ENCODE data around the gene EFHD1. TPM values are rescaled to one million over a fixed set of nuclear protein-coding genes. Genes with fewer than 3 reads are reported as not detected.

Gene EFHD1
- total RNA-seq, 2 donors from 2014 or later: 4.0 to 4.4 TPM

GRCh38 chr2:232652505-232652851, 19.1 kb downstream of the EFHD1 start:
- H3K9me3 ChIP-seq: no peaks in the 10 kb centered on the region
- ATAC-seq: no peak
- TF ChIP-seq POLR2A (IDR thresholded peaks at IDR 0.05): no peak
- TF ChIP-seq CTCF (IDR thresholded peaks at IDR 0.05): no peak
- WGBS, 2 donors: 65 to 72% methylated on average over 4 of the region's 4 CpGs
- no peaks in the 10 kb centered on the region for H3K27me3 ChIP-seq
- H3K27ac ChIP-seq: no peak overlapping the region
- no peaks in the 10 kb centered on the region for H3K4me1 ChIP-seq
- no peak overlapping the region for H3K4me3 ChIP-seq
- intact Hi-C loops (cut with DNase I): no loop called here
- no peaks in the 10 kb centered on the region for H3K36me3 ChIP-seq (replicated peaks in 1 of 2; ENCODE audit: insufficient read depth in 1 of 2, low read depth in 2 of 2)
- no peak for DNase-seq

- intact Hi-C loops (cut with DNase I): no loop called here
- Histone ChIP-seq H3K9me3 (no peaks in the 10 kb centered on the region), H3K4me1 (no peaks in the 10 kb centered on the region), H3K4me3 (no peak overlapping the region), H3K27me3 (no peaks in the 10 kb centered on the region), H3K36me3 (replicated peaks in 1 of 2; ENCODE audit: insufficient read depth in 1 of 2, low read depth in 2 of 2) (no peaks in the 10 kb centered on the region), H3K27ac (no peak overlapping the region)
- DNase-seq (no peak), ATAC-seq (no peak)
- no peak for TF ChIP-seq CTCF (IDR thresholded peaks at IDR 0.05)
- TF ChIP-seq POLR2A (IDR thresholded peaks at IDR 0.05): no peak
- 84 to 86% methylated on average over 5 to 7 of the region's 7 CpGs for WGBS, 2 donors
Observed at GRCh38 chr2:232653441-232653840, 20.0 kb downstream of the EFHD1 start.

DNA sequence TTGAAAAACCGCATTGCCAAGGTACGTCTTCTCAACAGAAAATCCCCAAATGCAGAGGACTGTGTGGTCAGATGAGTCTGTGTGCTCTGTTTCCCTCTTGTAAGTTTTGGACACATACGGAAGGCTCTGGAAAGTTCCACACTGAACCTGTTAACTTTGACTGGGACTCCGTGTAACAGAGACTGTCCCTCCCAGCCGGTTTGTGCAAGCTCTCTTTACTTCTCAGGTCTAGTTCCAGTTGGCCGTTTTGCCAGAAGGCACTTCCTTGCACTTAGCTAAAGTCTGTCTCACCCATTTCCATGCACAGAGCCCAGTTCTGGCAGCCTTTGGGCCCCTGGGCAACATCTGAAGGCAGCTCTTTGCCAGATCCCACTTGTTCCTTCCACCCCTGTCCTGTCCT, 22.0 kb downstream of the EFHD1 start:
- intact Hi-C loops (cut with DNase I): no loop called here
- Histone ChIP-seq H3K27ac (no peak overlapping the region), H3K4me1 (no peaks in the 10 kb centered on the region), H3K9me3 (no peaks in the 10 kb centered on the region), H3K4me3 (no peak overlapping the region), H3K27me3 (no peaks in the 10 kb centered on the region), H3K36me3 (replicated peaks in 1 of 2; ENCODE audit: insufficient read depth in 1 of 2, low read depth in 2 of 2) (no peaks in the 10 kb centered on the region)
- TF ChIP-seq POLR2A (IDR thresholded peaks at IDR 0.05) (no peak), CTCF (IDR thresholded peaks at IDR 0.05) (no peak)
- DNase-seq (no peak), ATAC-seq (no peak)
- WGBS, 2 donors: 67 to 71% methylated on average over 6 of the region's 6 CpGs

DNA sequence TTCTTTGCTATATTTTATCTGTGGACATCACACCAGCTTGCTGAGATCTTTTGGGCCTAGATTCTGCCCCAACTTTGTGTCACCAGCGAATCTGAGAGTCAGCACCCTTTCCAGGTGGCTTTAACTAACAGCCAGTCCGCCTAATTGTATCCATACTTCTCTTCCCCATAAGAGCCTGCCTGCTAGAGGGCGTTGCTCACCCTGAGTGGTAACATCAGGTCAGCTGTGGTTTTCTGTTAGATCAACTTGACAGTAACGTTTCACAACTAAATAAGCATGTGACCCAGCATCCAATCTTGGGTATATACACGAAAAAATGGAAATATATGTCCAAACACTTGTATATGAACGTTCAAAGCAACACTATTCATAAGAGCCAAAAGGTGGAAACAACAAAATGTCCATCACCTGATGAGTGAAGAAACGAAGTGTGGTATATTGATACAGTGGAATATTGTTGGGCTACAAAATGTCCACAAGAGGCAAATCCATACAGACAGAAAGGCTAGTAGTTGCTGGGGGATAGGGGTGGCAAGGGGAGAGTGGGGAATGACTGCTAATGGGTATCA, 24.9 kb downstream of the EFHD1 start:
- no peaks in the 10 kb centered on the region for H3K27me3 ChIP-seq
- DNase-seq (no peak), ATAC-seq (no peak)
- no peak overlapping the region for H3K4me3 ChIP-seq
- WGBS, 2 donors: 36 to 52% methylated on average over 7 of the region's 7 CpGs
- no peaks in the 10 kb centered on the region for H3K4me1 ChIP-seq
- TF ChIP-seq CTCF (IDR thresholded peaks at IDR 0.05) (peak in 1 of 7 experiments; percentile 5), POLR2A (IDR thresholded peaks at IDR 0.05) (no peak)
- intact Hi-C loops (cut with DNase I): no loop called here
- no peak overlapping the region for H3K27ac ChIP-seq
- H3K9me3 ChIP-seq: no peaks in the 10 kb centered on the region
- H3K36me3 ChIP-seq (replicated peaks in 1 of 2; ENCODE audit: insufficient read depth in 1 of 2, low read depth in 2 of 2): no peaks in the 10 kb centered on the region

DNA sequence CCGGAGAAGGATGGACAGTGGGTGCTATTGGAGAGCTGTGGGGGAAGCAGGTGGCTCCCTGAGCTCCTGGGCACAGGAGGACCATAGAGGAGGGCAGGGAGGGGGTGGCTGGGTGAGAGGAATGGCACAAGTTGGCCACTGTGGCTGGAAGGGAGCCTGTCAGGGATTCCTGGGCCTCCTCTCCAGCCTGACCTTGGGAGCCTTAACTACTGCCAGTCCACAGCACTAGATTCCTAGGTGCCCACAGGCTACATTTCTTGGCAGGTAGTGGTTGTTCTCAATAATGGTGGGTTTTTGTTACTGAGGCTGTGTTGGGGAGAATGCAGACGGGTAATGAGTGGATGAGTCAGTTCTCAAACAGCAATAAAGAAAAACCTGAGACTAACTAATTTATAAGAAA, 26.0 kb downstream of the EFHD1 start:
- ATAC-seq (no peak), DNase-seq (no peak)

More for the DNA sequence above, 26.0 kb downstream of the EFHD1 start:
- H3K9me3 ChIP-seq: no peaks in the 10 kb centered on the region
- WGBS, 2 donors: 80 to 86% methylated on average over 2 of the region's 2 CpGs
- H3K36me3 ChIP-seq (replicated peaks in 1 of 2; ENCODE audit: insufficient read depth in 1 of 2, low read depth in 2 of 2): no peaks in the 10 kb centered on the region
- TF ChIP-seq POLR2A (IDR thresholded peaks at IDR 0.05) (no peak), CTCF (IDR thresholded peaks at IDR 0.05) (no peak)
- H3K27me3 ChIP-seq: no peaks in the 10 kb centered on the region
- H3K27ac ChIP-seq: no peak overlapping the region
- intact Hi-C loops (cut with DNase I): no loop called here
- no peak overlapping the region for H3K4me3 ChIP-seq
- no peaks in the 10 kb centered on the region for H3K4me1 ChIP-seq

Data from body of pancreas (tissue), 4 donors.